ENCODE data around the gene ZNF598.
"Not testable (repeated sequence)": the region's sequence is repeated elsewhere in the genome, so short reads cannot be mapped to it uniquely, and the experiment has no call there.

ZNF598 gene

DNA sequence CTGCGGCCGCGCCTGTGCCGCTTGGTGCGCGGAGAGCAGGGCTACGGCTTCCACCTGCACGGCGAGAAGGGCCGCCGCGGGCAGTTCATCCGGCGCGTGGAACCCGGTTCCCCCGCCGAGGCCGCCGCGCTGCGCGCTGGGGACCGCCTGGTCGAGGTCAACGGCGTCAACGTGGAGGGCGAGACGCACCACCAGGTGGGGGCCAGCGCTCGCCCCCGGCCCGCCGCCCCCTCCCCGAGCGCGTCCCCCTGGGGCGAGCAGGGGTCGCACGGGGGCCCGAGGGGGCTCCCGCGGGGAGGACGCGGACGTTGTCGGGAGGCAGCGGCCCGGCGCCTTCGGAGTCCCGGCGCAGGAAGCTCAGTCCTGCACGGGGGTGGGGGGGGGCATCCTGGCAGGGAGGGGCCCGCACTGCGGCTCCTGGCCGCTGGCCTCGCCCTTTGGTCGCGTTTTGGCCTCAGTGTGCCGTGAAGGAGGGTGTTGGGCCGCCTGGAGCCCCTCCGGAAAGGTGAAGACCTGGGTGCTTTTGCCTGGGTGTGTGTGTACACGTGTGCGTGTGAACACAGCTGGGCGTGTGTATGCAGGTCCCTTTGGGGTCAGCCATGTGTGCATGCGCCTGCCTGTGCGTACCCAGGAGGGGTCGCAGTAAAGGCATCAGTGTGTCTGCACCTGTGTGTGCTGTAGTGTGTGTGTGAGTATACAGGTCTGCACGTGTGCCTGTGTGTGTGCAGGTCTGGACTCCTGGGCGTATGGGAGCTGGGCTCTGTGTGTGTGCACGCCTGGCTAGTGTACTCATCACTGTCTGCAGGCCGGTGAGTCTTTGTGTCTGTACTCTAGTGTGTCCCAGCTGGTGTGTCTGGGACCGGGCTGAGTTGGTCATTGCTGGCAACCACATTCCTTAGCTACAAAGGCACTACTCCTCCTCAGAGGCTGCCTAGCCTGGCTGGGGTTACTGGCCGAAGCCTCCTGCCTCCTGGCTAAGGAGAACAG lies 17.7 kb upstream of the ZNF598 start:
- DNase-seq = peak in 1 of 4 experiments; percentile 26

DNA sequence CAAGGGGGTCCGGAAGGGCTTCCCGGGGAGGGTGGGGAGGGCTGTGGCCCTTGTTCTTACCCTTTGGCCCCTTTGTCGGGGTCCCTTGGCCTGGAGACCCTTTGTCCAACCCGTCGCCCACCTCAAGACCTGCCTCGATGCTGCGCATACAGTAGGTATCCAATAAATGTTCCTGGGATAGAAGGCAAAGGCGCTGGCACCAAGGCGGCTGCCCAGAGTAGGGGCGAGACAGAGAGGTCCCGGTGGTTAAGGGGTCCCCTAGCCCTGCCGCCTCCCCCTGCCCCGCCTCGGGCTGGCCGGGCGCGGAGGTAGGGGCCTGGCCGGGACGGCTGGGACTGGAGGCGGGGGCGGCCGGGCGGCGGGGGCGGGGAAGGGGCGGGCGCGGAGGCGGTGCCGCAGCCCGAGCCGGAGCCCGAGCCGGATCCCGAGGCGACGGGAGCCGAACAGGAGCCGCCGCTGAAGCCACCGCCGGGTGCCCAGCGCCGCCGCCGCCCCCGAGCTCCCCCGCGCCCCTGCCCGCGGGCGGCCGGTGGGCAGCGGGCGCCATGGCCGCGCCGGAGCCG lies 16.9 kb upstream of the ZNF598 start, which contains the start of gene NHERF2:
Gene NHERF2 (plus strand): TSS at position 442 of the 563 bp plus-strand sequence. CDS start 104 bp downstream, at position 546.
- DNase-seq = no peak

DNA sequence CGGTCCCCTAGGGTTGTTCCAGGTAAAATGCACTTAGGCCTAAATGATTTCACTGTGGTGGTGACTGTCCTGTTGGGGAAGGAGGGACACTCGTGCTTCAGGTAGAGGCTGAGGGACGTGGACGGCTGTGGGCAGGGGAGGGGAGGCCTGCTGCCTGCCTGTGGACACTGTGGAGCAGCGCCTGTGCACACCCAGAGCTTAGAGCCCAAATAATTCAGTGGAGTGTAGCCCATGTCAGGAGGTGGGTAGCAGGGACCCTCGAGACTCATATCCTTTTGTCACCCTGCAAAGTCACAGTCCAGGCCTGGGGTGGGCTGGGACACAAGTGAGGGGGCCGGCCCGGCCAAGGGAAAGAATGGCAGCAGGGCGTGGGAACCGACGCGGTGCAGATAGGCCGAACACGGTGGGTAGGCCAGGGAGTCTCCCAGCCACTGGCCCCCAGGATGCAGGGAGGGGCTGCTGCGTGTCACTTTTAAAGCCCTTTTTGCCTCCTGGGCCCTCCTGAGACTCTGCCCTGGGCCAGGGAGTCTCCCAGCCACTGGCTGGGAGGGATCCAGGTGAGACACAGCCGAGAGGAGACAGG lies 16.3 kb upstream of the ZNF598 start:
- DNase-seq = no peak

DNA sequence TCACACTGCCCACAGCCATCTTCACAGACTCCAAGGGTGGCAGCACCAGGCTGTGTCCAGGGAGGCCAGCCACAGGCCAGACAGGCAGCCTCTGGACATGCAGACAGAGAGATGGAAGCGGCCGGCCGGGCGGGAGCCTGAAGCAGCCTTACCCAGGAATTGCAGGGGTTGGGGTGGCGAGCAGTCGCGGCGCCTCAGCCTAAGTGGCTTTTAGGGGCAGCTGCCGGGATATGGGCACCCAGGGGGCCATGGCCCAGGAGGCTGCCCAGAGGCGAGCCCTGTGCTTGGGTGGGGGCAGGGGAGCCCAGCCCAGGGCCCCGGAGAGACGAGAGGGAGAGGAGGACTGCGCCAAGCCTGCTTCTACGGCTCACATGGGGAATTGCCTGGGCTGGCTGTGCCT lies 15.6 kb upstream of the ZNF598 start:
- no peak for DNase-seq

DNA sequence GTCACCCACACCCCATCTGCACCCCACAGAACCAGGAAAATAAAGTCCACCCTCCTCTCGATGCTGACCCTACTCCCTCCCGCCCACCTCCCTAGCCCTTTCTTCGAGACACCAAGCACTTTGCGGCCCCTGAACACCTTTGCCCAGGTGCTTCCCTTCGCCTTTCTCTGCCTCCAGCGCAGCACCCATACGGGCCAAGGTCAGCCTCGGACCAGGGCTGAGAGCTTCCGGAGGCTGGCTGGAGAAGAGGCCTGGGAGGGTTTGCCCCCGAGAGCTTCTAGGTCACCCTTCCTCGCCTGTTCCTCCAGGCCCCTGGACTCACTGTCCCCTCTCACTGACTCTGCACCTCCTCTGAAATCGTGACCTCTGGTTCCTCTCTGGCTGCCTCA lies 14.4 kb upstream of the ZNF598 start:
- no peak for DNase-seq

DNA sequence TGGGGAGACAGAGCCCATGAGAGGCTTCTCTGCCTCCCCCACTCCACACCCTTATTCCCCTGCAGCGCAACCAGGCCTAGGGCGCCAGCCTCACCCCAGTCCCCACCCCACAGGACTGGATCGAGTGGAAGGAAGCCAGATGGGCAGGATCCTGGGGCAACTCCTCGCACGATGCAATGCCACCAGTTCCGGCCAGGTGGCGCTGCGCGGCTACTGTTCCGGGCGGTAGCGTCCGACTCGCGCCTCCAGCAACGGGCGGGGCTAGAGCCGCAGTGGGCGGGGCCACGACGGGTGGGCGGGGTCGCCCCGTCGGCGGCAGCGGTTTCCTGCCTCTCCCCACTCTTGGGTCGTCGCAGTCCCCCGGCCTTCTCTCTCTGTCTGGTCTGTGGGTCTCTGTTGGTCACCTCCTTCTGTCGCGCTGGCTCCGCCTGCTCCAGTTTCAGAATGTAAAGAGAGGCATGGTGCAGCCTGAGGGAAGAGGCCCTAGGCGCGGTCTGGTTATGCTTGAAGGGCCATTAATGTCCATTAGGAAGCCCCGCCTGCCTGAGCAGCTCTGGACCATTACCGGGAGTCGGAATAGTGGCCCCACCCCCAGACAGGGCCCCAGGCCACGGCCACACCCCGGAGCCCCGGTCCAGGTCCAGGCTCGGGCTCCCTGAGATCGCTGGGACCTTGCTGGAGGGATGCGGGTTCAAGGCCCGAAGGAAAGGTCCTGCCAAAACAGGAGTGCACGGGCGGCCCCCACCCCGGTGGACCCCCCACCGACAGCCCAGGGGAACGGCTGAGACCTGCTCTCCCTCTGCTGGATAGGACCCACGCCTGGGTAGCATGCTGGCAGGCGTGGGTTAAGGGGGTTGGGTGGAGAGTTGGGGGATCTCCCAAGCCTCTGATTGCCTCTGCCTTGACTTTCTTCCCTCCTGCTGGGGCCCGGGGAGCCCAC lies 13.7 kb upstream of the ZNF598 start:
- DNase-seq = peak; percentile 85 to 98 (median 98)

DNA sequence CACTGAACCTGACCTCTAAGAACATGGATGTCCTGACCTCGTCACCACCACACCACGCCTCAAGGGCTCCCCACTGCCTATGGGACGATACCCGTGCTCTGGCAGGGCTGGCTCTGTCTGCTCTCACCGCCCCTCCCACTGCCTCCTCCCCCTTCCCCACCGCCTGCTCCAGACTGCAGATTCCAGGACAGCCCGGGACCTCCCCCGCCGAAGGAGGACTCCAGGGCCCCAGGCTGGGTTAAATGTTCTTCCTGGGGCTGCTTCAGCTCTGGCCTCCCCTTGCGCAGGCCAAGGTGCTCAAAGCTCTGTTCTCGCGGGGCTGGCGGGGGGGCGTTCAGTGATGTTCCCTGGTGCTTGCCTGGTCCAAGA lies 13.1 kb upstream of the ZNF598 start:
- DNase-seq = no peak

DNA sequence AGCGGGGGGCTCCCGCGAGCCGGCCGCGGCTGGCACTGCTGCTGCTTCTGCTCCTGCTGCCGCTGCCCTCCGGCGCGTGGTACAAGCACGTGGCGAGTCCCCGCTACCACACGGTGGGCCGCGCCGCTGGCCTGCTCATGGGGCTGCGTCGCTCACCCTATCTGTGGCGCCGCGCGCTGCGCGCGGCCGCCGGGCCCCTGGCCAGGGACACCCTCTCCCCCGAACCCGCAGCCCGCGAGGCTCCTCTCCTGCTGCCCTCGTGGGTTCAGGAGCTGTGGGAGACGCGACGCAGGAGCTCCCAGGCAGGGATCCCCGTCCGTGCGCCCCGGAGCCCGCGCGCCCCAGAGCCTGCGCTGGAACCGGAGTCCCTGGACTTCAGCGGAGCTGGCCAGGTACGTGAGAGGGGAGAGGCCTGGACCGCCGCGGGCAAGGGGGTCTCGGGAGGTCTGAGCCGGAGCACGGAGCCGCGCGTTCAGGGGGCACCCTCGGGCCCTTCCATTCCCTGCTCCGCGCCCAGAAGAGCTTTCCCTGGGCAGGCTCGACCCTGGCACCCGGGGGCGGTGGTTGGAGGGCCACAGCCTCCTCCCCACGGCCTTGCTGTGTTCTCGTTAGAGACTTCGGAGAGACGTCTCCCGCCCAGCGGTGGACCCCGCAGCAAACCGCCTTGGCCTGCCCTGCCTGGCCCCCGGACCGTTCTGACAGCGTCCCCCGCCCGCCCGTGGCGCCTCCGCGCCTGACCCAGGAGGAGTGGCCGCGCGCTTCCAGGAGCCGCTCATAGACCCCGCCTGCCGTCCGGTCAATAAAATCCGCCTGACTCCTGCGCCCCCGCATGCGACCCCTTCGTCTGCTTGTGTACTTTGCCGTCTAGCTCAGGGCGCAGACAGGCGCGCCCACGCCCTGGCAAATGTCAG lies 10.6 kb upstream of the ZNF598 start:
- no peak for DNase-seq

DNA sequence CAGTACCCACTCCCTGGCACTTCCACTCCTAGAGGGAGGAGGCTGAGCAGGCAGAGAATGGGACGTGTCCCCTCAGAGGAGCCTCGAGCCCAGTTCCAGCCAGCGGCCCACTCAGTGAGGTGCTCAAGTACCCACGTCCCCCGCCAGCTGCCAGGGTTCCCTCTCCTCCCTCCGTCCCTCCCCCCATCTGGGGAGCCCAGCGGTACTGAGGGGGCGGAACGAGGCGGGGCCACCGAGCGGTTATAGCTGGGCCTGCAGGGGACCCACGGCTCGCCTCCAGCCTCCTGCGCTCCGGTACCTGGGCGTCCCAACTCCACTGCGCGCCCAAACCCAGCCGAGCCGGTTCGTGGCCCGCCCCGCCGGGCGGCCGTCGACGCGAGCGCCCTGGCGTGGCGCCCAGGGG lies 9.9 kb upstream of the ZNF598 start, which contains the start of gene NPW:
Gene NPW (plus strand): TSS at position 268 of the 403 bp plus-strand sequence.
- DNase-seq = no peak

DNA sequence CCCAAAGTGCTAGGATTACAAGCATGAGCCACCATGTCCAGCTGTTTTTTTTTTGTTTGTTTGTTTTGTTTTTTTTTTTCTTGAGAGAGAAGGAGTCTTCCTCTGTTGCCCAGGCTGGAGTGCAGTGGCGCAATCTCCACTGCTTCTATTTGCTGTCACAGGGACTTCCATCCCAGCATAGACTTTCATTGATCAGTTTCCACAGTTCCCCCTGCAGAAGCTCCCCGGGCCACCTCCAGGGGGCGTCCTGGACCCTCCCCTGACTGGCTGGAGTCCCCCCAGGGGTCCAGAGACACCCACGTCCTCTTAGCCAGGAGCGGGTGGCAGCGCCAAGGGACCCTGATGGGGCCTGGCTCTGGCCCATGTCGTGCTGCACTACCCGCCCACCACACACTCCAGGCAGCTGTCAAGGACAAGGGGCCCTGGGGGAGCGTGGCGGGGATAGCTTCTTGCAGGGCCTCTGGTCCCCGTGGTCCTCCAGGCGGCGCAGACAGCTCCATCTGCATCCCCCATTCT lies 6.8 kb upstream of the ZNF598 start:
- DNase-seq = no peak

DNA sequence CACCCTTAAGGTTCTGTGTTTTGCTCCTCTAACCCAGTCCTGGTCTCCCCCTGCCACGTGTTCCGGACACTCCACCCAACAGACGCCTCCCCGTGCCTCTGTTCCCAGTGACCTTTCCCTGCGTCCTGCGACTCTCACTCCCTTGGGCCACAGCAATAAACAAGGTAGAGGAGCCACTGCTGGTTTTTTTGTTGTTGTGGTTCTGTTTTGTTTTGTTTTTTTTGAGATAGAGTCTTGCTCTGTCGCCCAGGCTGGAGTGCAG lies 6.3 kb upstream of the ZNF598 start:
- no peak for DNase-seq

DNA sequence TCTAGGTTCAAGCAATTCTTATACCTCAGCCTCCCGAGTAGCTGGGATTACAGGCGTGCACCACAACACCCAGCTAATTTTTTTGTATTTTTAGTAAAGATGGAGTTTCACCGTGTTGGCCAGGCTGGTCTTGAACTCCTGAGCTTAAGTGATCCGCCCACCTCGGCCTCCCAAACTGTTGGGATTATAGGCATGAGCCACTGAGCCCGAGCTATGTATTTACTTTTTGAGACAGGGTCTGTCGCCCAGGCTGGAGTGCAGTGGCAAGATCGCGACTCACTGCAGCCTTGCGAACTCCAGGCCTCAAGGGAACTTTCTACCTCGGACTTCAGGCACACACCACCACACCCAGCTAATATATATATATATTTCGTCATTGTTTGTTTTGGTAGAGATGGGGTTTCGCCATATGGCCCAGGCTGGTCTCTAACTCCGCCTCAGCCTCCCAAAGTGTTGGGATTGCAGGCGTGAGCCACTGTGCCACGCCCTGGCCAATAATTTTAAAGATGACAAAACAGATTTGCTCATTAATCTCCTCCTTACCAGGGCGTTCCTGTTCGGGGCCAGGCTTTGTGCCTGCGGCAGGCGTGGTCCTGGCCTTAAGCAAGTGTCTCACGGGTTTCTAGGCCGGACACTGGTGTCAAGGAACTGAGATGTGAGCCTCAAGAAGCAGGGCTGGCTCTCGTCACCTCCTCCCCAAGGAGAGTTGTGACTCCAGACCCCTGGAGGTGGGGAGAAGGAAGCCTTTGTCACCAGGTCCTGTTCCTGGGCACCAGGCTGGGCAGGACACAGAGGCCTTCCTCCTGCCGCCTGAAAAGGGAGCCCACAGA lies 5.7 kb upstream of the ZNF598 start:
- DNase-seq = no peak

DNA sequence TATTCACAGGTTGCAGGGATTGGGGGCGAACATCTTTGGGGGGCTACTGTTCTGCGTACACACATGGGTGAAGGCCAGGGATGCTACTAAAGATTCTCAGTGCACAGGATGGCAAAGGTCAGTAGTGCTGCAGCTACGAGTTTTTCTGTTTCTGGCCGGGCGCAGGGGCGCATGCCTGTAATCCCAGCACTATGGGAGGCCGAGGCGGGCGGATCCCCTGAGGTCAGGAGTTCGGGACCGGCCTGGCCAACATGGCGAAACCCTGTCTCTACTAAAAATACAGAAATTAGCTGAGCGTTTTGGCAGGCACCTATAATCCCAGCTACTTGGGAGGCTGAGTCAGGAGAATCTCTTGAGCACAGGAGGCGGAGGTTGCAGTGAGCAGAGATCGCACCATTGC lies 3.9 kb upstream of the ZNF598 start:
- no peak for DNase-seq

DNA sequence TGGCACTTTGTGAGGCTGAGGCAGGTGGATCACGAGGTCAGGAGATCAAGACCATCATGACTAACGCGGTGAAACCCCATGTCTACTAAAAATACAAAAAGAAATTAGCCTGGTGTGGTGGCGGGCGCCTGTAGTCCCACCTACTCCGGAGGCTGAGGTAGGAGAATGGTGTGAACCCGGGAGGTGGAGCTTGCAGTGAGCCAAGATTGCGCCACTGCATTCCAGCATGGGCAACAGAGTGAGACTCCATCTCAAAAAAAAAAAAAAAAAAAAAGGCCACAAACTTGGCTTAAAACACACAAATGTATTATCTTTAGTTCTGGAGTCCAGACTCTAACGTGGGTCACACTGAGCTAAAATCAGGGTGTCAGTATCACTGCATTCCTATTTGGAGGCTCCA lies 2.1 kb upstream of the ZNF598 start:
- not testable (repeated sequence) for DNase-seq

DNA sequence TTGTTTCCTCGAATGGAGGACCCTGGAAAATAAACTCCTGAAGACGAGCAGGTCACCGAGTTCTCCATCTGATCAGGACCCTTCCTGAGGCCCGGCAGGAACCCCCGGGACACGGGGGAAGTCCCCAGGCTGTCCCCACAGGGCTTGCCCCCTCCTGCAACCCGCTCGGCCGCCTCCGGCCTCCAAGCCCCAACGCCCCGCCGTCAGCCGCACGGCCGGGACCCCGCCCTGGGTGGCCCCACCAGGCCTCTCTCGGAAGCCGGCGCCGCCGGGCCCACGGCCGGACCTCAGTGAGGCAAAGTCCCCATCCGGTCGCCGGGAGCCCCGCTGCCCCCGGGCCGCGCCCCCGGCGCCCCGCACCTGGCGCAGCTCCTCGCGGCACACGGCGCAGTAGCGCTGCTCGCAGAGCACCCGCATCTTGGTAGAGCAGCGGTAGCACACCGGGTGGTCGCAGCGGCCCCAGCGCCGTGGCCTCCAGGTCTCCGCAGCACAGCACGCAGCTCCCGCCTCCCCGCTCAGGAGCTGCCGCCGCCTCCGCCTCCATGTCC lies 383 bp downstream of the ZNF598 start:
- DNase-seq = no peak

DNA sequence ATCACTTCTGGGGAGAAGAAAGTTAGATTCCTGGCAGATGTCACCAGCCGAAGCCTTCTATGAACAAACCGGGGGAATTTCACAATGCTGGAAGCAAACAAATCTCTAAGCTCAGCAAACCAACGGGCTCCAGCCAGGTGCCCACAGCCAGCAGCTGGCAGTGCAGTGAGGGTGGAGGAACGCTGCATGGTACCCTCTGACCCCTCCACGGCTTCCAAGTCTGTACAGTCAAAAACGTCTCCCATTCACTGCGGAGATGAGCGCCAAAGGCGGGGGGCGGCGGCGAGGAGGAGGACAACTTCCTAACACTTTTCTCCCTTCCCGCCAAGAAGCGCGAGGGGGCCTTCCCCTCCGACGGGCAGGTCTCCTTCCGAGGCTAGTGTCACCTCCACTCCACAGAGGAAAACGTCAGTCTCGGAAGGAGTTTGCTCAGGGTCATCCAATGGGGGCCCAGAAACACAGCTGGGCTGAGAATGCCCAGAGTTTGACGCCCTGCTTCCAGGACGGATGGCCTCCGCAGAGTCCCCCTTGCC lies 924 bp downstream of the ZNF598 start:
- DNase-seq = no peak

DNA sequence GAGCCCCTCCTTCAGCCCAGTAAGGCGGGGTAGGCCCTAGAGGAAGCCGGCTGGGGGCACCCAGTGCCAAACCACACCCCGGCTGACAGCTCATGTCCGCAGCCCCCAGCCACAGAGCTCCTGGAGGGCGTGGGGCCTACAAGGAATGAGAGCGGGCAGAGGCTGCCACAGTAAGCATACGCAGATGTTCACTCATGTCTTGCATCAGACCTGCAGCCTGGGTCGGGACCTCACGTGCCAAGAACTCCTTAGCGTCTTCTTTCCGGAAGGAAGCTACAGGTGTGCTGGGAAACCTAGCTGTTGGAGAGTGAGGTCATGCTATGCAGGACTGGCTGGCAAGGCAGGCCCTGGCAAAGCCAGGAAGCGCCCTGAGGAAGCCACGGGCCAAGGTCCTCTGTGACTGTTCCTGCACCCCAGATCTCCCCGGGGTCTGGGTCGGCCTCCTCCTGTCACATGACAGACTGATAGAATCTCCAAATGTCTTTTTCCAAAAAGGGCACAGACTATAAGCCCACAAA lies 1.6 kb downstream of the ZNF598 start:
- no peak for DNase-seq

DNA sequence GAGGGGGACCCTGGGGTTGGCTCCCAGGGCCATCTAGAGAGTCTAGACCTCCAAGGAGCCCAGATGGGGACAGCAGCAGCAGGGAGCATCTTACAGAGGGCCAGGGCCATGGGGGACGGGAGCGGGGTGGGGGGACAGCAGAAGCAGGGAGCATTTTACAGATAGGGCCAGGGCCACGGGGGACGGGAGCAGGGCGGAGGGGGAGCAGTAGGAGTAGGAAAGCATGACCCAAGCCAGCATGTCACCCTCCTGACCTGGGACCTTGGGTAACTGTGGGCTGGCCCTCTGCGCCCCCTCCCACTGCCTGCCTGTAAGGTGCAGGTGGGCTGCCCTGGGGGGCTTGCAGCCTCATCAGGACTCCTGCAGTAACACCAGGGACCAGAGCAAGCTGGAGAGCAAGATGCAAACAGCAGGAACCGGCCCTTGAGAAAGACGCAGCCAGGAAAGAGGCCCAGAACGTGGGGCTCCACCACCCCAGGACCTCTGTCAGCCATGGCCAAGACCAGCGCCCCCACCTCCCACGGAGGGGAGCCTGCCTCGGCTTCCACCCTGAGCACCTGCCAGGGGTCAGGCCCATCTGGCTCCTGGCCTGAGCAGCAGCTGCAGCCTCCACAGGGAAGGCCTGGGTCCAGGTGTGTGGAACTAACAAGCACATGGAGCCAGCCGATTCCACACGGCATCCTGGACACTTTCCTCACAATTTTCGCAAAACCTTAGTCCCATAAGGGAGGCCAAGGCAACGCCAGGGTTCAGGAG lies 2.4 kb downstream of the ZNF598 start:
- DNase-seq = no peak

DNA sequence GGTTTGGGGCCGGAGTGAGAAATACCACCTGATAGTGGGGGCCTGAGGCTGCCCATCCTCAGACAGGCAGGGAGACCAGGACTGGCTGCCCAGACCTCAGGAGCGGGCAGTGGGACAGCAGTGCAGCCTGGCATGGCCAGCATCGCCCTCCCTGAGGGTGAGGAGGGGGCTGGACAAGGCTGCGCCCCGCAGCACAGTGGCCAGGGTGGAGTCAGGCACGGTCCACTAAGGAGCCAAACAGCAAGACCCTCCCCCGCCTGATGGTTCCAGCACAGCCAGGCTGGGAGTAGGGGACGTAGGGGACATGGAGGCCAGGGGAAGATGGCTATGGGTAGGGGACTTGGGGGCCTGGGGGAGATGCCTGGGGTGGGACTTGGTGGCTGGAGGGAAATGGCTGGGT lies 3.3 kb downstream of the ZNF598 start:
- DNase-seq = no peak
